Measurements from ENCODE around the gene JARID2. TPM values are rescaled to one million over a fixed set of nuclear protein-coding genes. Genes with fewer than 3 reads are reported as not detected.

The JARID2 gene
- total RNA-seq, 1 donor from 2014 or later = 24.2 TPM

DNA sequence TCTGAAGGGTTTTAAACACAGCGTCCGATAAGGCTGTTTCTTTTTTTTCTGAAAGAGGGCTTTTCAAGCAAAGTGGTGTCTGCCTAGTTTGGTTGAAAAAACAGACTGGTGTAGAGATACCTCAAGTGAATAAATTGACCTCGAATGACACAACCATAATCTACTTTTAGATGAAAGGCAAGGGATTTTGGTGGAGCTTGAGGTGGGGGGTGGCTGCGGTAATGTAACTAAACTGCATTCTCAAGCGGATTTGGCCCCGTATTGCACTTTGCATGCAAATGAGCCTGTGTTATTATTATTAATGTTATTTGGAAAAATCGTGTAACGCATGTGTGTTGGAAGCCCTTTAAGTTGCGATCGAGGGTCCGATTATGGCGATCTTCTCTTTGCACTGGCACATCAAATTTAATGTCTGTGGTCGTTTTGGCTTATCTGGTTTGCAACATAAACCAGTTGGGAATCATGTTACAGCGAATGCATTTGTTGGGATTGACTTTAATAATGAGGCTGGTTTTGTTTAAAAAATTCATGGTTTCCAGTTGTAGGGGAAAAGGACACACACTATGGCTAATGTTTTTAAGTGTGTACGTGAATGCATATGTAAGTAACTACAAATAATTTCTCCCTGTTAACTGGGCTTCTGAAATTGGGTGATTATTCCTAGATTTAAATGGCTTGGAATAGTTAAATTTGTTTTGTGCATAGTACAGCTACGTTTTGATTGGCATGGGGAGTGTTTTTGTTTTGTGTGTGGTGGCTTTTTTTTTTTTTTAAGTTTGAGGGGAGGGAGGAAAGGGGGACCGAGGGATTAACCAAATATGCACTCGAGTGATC lies 1.0 kb downstream of the JARID2 start:
- no peak for FAIRE-seq
- Mint-ChIP-seq H3K4me3 (ENCODE audit: unreplicated experiment) (peak overlapping the region; percentile 99), H3K36me3 (ENCODE audit: low read depth, unreplicated experiment) (peaks cover 2% of the 10 kb centered on the region), H3K27me3 (ENCODE audit: low read depth, unreplicated experiment) (no peaks in the 10 kb centered on the region), H3K9me3 (ENCODE audit: unreplicated experiment) (no peaks in the 10 kb centered on the region), H3K4me1 (ENCODE audit: low read depth, unreplicated experiment) (peaks cover 14% of the 10 kb centered on the region), H3K27ac (ENCODE audit: unreplicated experiment) (peak overlapping the region; percentile 92)
- Histone ChIP-seq H3K27me3 (ENCODE audit: insufficient read depth, low read length) (no peaks in the 10 kb centered on the region), H3K9me3 (ENCODE audit: insufficient read depth, low read depth, low read length) (no peaks in the 10 kb centered on the region), H4K20me1 (ENCODE audit: insufficient read depth, low read length) (peaks cover 49% of the 10 kb centered on the region), H3K79me2 (ENCODE audit: insufficient read depth, low read length) (peaks cover 53% of the 10 kb centered on the region), H3K4me1 (ENCODE audit: insufficient read depth, low read length) (peaks cover 9% of the 10 kb centered on the region), H3K27ac (ENCODE audit: low read depth, low read length) (peak overlapping the region; percentile 93), H3K36me3 (ENCODE audit: insufficient read depth, low read length) (no peaks in the 10 kb centered on the region), H3K4me3 (ENCODE audit: insufficient read depth, low read depth, low read length) (peak overlapping the region; percentile 99), H3K4me2 (ENCODE audit: low read length) (peak overlapping the region; percentile 90), H3K9ac (ENCODE audit: low read length) (peak overlapping the region; percentile 92), H2AFZ (ENCODE audit: low read depth, low read length) (no peak overlapping the region)
- TF ChIP-seq, protein P1, sequence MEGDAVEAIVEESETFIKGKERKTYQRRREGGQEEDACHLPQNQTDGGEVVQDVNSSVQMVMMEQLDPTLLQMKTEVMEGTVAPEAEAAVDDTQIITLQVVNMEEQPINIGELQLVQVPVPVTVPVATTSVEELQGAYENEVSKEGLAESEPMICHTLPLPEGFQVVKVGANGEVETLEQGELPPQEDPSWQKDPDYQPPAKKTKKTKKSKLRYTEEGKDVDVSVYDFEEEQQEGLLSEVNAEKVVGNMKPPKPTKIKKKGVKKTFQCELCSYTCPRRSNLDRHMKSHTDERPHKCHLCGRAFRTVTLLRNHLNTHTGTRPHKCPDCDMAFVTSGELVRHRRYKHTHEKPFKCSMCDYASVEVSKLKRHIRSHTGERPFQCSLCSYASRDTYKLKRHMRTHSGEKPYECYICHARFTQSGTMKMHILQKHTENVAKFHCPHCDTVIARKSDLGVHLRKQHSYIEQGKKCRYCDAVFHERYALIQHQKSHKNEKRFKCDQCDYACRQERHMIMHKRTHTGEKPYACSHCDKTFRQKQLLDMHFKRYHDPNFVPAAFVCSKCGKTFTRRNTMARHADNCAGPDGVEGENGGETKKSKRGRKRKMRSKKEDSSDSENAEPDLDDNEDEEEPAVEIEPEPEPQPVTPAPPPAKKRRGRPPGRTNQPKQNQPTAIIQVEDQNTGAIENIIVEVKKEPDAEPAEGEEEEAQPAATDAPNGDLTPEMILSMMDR (IDR thresholded peaks at IDR 0.05; ENCODE audit: insufficient read depth, low read depth, low read length) = no peak
- no peak for TF ChIP-seq EZH2 (IDR thresholded peaks at IDR 0.05; ENCODE audit: insufficient read depth, low read length)
- DNase-seq (ENCODE audit: low read depth) = no peak

GRCh38 chr6:15247500-15248450 lies 1.9 kb downstream of the JARID2 start:
- Mint-ChIP-seq H3K9me3 (ENCODE audit: unreplicated experiment) (no peaks in the 10 kb centered on the region), H3K27ac (ENCODE audit: unreplicated experiment) (peak overlapping the region; percentile 92), H3K4me1 (ENCODE audit: low read depth, unreplicated experiment) (peaks cover 19% of the 10 kb centered on the region), H3K36me3 (ENCODE audit: low read depth, unreplicated experiment) (peaks cover 3% of the 10 kb centered on the region), H3K27me3 (ENCODE audit: low read depth, unreplicated experiment) (no peaks in the 10 kb centered on the region), H3K4me3 (ENCODE audit: unreplicated experiment) (peak overlapping the region; percentile 99)
- no peak overlapping the region for H2AFZ ChIP-seq (ENCODE audit: low read depth, low read length)
- no peaks in the 10 kb centered on the region for H3K9me3 ChIP-seq (ENCODE audit: insufficient read depth, low read depth, low read length)
- TF ChIP-seq EZH2 (IDR thresholded peaks at IDR 0.05; ENCODE audit: insufficient read depth, low read length) = no peak
- TF ChIP-seq, protein P1 (IDR thresholded peaks at IDR 0.05; ENCODE audit: insufficient read depth, low read depth, low read length) = no peak
- peak overlapping the region; percentile 99 for H3K4me3 ChIP-seq (ENCODE audit: insufficient read depth, low read depth, low read length)
- peaks cover 61% of the 10 kb centered on the region for H3K79me2 ChIP-seq (ENCODE audit: insufficient read depth, low read length)
- peaks cover 58% of the 10 kb centered on the region for H4K20me1 ChIP-seq (ENCODE audit: insufficient read depth, low read length)
- peaks cover 9% of the 10 kb centered on the region for H3K4me1 ChIP-seq (ENCODE audit: insufficient read depth, low read length)
- no peaks in the 10 kb centered on the region for H3K27me3 ChIP-seq (ENCODE audit: insufficient read depth, low read length)
- H3K9ac ChIP-seq (ENCODE audit: low read length) = peak overlapping the region; percentile 92
- peak overlapping the region; percentile 93 for H3K27ac ChIP-seq (ENCODE audit: low read depth, low read length)
- no peak for FAIRE-seq
- H3K4me2 ChIP-seq (ENCODE audit: low read length) = peak overlapping the region; percentile 90
- no peaks in the 10 kb centered on the region for H3K36me3 ChIP-seq (ENCODE audit: insufficient read depth, low read length)
- DNase-seq (ENCODE audit: low read depth) = peak; percentile 63
